ENCODE results near the gene CCDC169. TPM values are rescaled to one million over a fixed set of nuclear protein-coding genes. Genes with fewer than 3 reads are reported as not detected.

Gene CCDC169
- total and polyA plus RNA-seq, 2 of the 4 experiments (the other 2 are of a cell fraction): 0.54 to 0.62 TPM

- Histone ChIP-seq H2BK20ac (ENCODE audit: low read depth, low read length) (no peak overlapping the region), H4K20me1 (ENCODE audit: insufficient read depth, low read length) (peaks cover 10% of the 10 kb centered on the region; the same call in 1 of the 2 replicates), H3K18ac (ENCODE audit: low read depth, low read length) (no peak overlapping the region), H3K4me2 (ENCODE audit: low read depth, low read length) (no peak overlapping the region), H3K4me1 (ENCODE audit: control insufficient read depth, insufficient read depth, low read length) (no peaks in the 10 kb centered on the region; the same call in 1 of the 2 replicates), H2BK15ac (ENCODE audit: low read depth, low read length) (no peak overlapping the region), H3K9ac (ENCODE audit: low read depth, low read length) (no peak overlapping the region), H2AK9ac (replicated peaks; ENCODE audit: low read depth, low read length, poor library complexity) (no peak overlapping the region), H4K91ac (ENCODE audit: insufficient read depth, low read depth, low read length) (no peak overlapping the region), H3K27ac (ENCODE audit: insufficient read depth, low read length) (no peak overlapping the region), H3K4ac (ENCODE audit: low read depth, low read length) (no peak overlapping the region), H2AK5ac (ENCODE audit: low read depth, low read length) (no peak overlapping the region), H2BK5ac (ENCODE audit: low read depth, low read length, poor library complexity, severe bottlenecking) (no peak overlapping the region), H4K8ac (ENCODE audit: low read depth in 2 of 2, low read length in 2 of 2) (no peak overlapping the region), H3K9me1 (ENCODE audit: insufficient read depth, low read length) (no peaks in the 10 kb centered on the region), H4K5ac (ENCODE audit: low read depth, low read length) (no peak overlapping the region), H3K9me3 (ENCODE audit: control insufficient read depth, insufficient read depth, low read length) (no peaks in the 10 kb centered on the region), H3K56ac (ENCODE audit: extremely low read depth, insufficient read depth, low read length) (no peak overlapping the region), H3K14ac (replicated peaks; ENCODE audit: low read depth, low read length) (no peak overlapping the region), H3K79me1 (ENCODE audit: low read depth in 1 of 2, low read length in 2 of 2) (peaks cover 13 to 39% of the 10 kb centered on the region in 2 experiments), H3K36me3 (ENCODE audit: control insufficient read depth, insufficient read depth, low read length) (peaks cover 37% of the 10 kb centered on the region), H3K27me3 (ENCODE audit: control insufficient read depth, insufficient read depth, low read length) (no peaks in the 10 kb centered on the region), H2AFZ (replicated peaks; ENCODE audit: low read length, poor library complexity) (no peak overlapping the region), H3K23ac (ENCODE audit: low read depth, low read length) (no peak overlapping the region), H2BK120ac (ENCODE audit: low read depth, low read length) (no peak overlapping the region), H3K4me3 (ENCODE audit: insufficient read depth, low read depth, low read length) (no peak overlapping the region)
- BruUV-seq (replicated peaks): no TSS peak
- POLR2A ChIA-PET (ENCODE audit: unreplicated experiment): no interaction called here
- ATAC-seq (ENCODE audit: low read depth) (no peak), DNase-seq (peak; percentile 46)
- dilution Hi-C loops (cut with HindIII; ENCODE audit: low sequenced_read_pairs, unreplicated experiment) (no loop called here), in situ Hi-C loops (cut with MboI; ENCODE audit: low sequenced_read_pairs) (loop anchor here (25.0 kb wide), 1 partner anchor 658 kb away; the partner anchor contains the start of gene ALG5), intact Hi-C loops (cut with micrococcal nuclease) (no loop called here)
- CTCF ChIA-PET: no interaction called here
- TF ChIP-seq RAD21 (IDR thresholded peaks at IDR 0.05; ENCODE audit: low read length): no peak
- no peak for TF ChIP-seq SMC3 (IDR thresholded peaks at IDR 0.05; ENCODE audit: low read depth, low read length)
- no peak for TF ChIP-seq RFX5 (IDR thresholded peaks at IDR 0.05; ENCODE audit: low read depth, low read length)
- no peak for TF ChIP-seq MXI1 (IDR thresholded peaks at IDR 0.05; ENCODE audit: borderline replicate concordance, low read depth, low read length)
- TF ChIP-seq NFE2L2 (IDR thresholded peaks at IDR 0.05; ENCODE audit: low read depth, low read length): no peak
- no peak for TF ChIP-seq CEBPB (IDR thresholded peaks at IDR 0.05; ENCODE audit: low read depth, low read length)
- TF ChIP-seq BHLHE40 (IDR thresholded peaks at IDR 0.05; ENCODE audit: low read depth, low read length): no peak
- no peak for TF ChIP-seq POLR2A (IDR thresholded peaks at IDR 0.05; ENCODE audit: low read depth, low read length)
- no peak for TF ChIP-seq CHD1 (IDR thresholded peaks at IDR 0.05; ENCODE audit: low read depth, low read length)
- no peak for TF ChIP-seq MAZ (IDR thresholded peaks at IDR 0.05; ENCODE audit: borderline replicate concordance, low read depth, low read length)
- TF ChIP-seq RCOR1 (IDR thresholded peaks at IDR 0.05; ENCODE audit: insufficient replicate concordance, low read length): no peak
- no peak for TF ChIP-seq USF2 (IDR thresholded peaks at IDR 0.05; ENCODE audit: low read depth, low read length)
- no peak for TF ChIP-seq CTCF (conservative IDR thresholded peaks at IDR 0.05; ENCODE audit: low read depth, low read length)
- TF ChIP-seq FOS (IDR thresholded peaks at IDR 0.05; ENCODE audit: low read depth, low read length): no peak
- no peak for TF ChIP-seq ELK1 (IDR thresholded peaks at IDR 0.05; ENCODE audit: borderline replicate concordance, low read depth, low read length)
- no peak for TF ChIP-seq MAFK (IDR thresholded peaks at IDR 0.05; ENCODE audit: low read depth, low read length)
- WGBS, 2 experiments (ENCODE audit: extremely low coverage in 2 of 2, insufficient read length in 1 of 2): no CpG with 5 or more reads among the region's 4 CpGs
These were observed 31.7 kb upstream of the CCDC169 start for GRCh38 chr13:36329361-36329760.

Measured in IMR-90 (cell line).